Activated naive CD4-positive, alpha-beta T cell treated with anti-CD3 and anti-CD28 coated beads, Interleukin-2, amount 10 ng/mL, durations not matched to agents 5 hours and 36 hours (primary cell): ENCODE measurements around the gene ASB10. TPM values are rescaled to one million over a fixed set of nuclear protein-coding genes. Genes with fewer than 3 reads are reported as not detected.

Source experiments
- total RNA-seq, 2 experiments: library from RNA; stranded (reverse); gene quantifications; one replicate each; pipeline ENCODE4 v1.2.3, GENCODE V29; 2021

The ASB10 gene, protein sequence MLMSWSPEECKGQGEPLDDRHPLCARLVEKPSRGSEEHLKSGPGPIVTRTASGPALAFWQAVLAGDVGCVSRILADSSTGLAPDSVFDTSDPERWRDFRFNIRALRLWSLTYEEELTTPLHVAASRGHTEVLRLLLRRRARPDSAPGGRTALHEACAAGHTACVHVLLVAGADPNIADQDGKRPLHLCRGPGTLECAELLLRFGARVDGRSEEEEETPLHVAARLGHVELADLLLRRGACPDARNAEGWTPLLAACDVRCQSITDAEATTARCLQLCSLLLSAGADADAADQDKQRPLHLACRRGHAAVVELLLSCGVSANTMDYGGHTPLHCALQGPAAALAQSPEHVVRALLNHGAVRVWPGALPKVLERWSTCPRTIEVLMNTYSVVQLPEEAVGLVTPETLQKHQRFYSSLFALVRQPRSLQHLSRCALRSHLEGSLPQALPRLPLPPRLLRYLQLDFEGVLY
- not detected for total RNA-seq

DNA sequence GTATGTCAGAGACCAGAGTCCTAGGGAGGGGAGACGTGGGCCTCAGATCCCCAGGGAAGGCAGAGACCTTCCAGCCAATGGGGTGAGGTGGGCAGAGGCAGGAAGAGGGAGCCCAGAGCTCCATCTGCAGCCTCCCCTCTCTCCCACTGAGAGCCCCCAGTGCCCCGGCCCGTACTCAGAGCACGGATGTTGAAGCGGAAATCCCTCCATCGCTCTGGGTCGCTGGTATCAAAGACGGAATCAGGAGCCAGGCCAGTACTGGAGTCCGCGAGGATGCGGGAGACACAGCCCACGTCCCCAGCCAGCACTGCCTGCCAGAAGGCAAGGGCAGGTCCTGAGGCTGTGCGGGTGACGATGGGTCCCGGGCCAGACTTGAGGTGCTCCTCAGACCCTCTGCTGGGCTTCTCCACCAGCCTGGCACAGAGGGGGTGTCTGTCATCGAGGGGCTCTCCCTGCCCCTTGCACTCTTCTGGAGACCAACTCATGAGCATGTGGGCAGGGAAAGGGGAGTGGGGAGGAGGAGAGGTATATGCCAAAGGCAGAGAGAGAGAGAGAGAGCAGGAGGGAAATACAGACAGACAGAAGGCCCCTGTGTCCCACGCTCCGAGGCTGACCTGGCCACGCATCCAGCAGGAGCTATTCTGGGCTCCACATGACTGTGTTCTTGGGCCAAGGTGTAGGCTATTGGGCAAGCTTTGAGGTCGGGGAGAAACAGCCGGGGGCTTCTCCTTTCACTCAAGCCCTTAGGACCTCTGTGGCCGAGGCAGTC is at the start of gene ASB10:
ASB10 (minus strand) TSS at position 611 of the 769 bp plus-strand sequence; CDS start at position 491, 120 bp downstream.

DNA sequence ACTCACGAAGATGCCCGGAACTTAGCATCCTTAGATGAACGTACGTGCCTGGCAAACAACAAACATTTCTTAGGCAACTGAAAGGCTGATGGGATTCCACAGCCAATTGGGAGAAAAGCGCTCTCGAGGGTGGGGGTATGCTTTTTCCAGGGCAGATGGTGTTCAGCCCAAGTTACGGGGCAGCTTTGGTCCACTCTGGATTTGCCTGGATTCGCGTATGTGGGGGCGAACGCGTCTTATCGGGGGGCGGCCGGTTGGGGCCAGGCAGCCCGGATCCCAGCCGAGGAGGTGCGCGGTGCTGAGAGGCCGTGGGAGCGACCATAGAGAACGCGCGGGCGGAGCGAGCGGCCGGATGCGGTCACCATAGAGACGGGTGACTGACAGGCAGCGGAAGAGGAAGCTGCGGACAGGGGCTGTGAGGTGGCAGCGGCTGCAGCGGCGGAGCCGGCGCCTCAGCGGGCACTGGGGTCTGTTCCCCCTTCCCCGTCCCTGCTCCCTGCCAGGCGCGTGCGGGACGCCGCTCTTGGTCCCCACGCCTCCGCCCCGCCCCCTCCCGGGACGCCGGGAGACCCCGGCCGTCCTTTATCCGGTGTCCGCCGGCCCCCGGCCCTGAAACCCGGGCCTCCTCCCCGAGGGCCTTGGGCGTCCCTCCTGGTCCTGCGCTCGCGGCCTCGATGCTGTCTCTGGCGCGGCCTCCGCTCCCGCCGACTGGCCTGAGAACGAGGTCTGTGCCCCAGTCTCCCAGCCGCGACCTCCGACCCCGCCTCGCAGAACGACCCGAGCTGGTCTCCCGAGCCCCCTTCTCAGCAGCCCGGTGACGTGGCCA is 45.3 kb upstream of the ASB10 start, which contains the start of gene CHPF2:
CHPF2 (plus strand) TSS at position 393 of the 826 bp plus-strand sequence. CDS start 1,529 bp downstream, outside the sequence.

DNA sequence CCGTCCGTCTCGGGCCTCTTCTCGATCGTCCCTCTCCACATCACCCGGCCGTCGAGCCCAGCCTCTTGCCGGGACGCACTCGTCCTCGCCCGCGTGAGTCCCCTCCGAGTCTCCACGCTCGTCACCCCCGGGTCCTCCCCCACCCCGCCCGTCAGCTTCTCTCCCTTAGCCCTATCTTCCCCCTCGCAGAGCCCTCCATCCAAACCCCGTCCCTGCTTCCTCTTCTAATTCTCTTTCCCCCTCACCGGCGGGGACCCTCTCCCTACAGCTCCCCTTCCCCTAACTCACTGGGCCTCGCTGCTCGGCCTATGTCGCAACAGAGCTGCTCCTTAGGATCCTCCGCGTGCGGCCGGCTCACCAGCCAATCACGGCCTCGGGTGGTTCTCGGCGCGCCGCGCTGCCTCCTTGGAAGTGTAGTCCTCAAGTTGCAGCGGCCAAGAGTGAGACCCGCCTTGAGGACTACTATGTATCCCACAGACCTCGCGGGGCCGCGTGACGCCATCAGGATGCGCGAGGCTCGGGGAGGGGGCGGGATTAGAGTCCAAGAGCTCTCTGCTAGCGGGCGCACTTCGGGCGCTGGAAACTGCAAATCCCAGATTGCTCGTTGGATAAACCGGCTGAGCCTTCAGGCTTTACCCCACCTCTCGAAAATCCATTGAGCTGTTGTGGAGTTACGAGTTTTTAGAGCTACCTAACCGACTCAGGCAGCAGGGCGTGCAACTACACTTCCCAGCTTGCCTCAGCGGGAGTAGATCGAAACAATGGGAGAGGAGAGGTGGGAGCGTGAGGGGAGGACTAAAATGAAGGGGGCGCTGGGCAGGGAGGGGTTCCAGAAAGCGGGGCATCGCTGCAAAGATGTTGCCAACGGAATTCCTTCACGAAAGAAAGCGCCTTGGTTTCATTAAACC is 40.1 kb upstream of the ASB10 start, which contains the start of gene ABCF2:
ABCF2 (minus strand) TSS at position 331 of the 908 bp plus-strand sequence. CDS start 747 bp downstream, outside the sequence.

DNA sequence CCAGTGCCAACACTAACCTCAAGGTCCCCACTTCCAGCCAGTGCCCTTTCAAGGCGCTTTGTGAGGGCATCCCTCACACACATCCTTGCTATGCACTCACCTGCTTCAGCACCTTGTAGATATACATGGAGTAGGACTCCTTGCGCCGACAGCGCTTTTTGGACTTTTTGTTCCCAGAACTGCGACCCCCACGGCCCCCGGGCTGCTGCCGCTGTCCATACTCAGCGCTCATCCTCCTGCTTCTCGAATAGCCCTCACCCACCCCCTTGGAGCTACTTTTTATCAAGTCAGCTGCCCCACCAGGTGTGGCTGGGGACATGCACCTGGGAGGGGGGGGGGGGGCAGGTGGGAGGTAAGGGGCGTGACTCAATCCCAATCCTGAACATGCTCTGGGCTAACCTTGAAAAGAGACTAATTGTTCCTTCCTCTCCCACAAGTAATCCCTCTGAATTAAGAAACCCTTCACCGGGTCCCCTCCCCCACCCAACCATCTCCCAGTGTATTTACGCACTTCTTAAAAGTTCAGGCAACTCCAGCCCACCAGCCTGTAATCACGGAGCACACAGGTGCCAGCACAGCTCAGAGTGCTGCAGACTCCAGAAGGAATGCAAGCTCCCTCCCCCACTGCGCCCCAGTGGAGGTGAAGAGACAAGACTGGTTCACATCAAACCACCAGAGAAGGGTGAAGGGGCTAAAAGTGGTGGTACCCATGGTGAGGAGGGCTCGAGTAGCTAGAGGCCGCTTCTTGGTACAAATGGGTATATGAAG is 23.2 kb upstream of the ASB10 start, which contains the start of gene H2BK1:
H2BK1 (minus strand) TSS at position 402 of the 768 bp plus-strand sequence; CDS start at position 232, 170 bp downstream.

DNA sequence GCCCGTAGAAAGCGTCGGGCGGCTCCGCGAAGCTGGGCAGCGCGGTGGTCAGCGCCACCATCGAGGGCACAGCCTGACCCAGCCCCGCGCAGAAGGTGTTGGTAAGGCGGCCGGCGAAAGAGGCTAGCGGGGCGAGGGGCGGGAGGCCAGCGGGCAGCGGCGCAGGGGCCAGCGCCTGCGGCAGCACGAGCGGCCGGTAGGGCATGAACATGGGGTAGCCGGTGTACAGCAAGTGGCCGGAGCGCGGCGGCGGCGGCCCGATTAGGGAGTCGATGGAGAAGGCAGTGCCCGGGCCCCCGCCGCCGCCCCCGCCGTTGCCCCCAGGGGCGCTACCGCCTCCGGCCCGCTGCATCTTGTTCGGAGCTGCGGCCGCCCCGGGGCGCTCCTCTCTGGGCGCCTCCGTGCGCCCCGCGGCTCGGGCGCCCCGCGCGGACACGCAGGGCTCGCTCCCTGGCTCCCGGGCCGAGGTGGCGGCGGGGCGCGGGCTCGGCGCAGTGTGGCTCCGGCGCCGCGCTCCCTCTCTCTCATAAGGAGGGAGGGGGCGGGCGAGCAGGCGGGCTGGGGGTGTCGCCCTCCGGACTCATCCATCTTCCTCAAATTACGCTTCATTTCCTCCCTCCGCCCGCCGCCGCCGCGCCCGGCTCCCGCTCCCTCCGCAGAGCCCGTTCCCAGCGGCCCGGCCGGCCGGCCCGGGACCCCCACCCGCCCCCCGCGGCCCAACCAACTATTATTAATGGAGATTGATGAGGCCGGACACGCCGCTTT is 19.7 kb downstream of the ASB10 start, which contains the start of gene GBX1:
GBX1 (minus strand) TSS at position 498 of the 765 bp plus-strand sequence; CDS start at position 352, 146 bp downstream.

Other genes starting within 250 kb of the ASB10 start
- gene KCNH2, start 208.9 kb downstream of the ASB10 start, total RNA-seq: under 1 TPM; 0.73 to 0.75 TPM
- gene NOS3, start 196.2 kb downstream of the ASB10 start, total RNA-seq: 10 to 100 TPM; 31.9 to 38.1 TPM
- 10 to 100 TPM; 14.4 to 15.7 TPM for gene ATG9B, start 162.8 kb downstream of the ASB10 start, total RNA-seq
- gene ABCB8, start 158.8 kb downstream of the ASB10 start, total RNA-seq: 10 to 100 TPM; 56.1 to 57.4 TPM
- gene ASIC3, start 138.7 kb downstream of the ASB10 start, total RNA-seq: 1 to 10 TPM; 3.7 to 5.3 TPM
- gene CDK5, start 129.4 kb downstream of the ASB10 start, total RNA-seq: 10 to 100 TPM; 17.5 to 19.8 TPM
- gene SLC4A2, start 127.7 kb downstream of the ASB10 start, total RNA-seq: 100 to 1,000 TPM; 103 to 106 TPM
- 10 to 100 TPM; 73.5 to 81.0 TPM for gene FASTK, start 106.4 kb downstream of the ASB10 start, total RNA-seq
- gene TMUB1, start 103.8 kb downstream of the ASB10 start, total RNA-seq: 10 to 100 TPM; 63.6 to 71.8 TPM
- gene AGAP3, start 100.8 kb downstream of the ASB10 start, total RNA-seq: 10 to 100 TPM; 23.4 to 23.9 TPM
- not detected for gene GBX1, start 19.6 kb downstream of the ASB10 start, total RNA-seq
- under 1 TPM in 1 of 2 experiments, not detected in 1; 0.88 TPM for gene H2BK1, start 23.2 kb upstream of the ASB10 start, total RNA-seq
- 10 to 100 TPM; 25.1 TPM for gene ABCF2, start 40.0 kb upstream of the ASB10 start, total RNA-seq
- 10 to 100 TPM; 41.0 to 43.6 TPM for gene CHPF2, start 45.2 kb upstream of the ASB10 start, total RNA-seq
- gene SMARCD3, start 61.4 kb upstream of the ASB10 start, total RNA-seq: 1 to 10 TPM; 2.3 to 2.4 TPM
- gene NUB1, start 154.6 kb upstream of the ASB10 start, total RNA-seq: 10 to 100 TPM; 64.7 to 67.5 TPM
- gene WDR86, start 222.8 kb upstream of the ASB10 start, total RNA-seq: under 1 TPM in 1 of 2 experiments, not detected in 1; 0.13 TPM